Breast epithelium (tissue), 4 donors: ENCODE data around the gene TEF. TPM values are rescaled to one million over a fixed set of nuclear protein-coding genes. Genes with fewer than 3 reads are reported as not detected.
A peak's percentile ranks its signal among the peaks of the same experiment; 100 is the strongest.

Source experiments
- DNase-seq, 2 donors: peaks; one replicate each; pipeline ENCODE4 v3.0.0-alpha.2; 2019; ENCODE audit warnings: low spot score in 2 of 2
- H3K27ac ChIP-seq, 2 donors: fragments of 200-600 bp; sonication (generic) in 1 of 2; one replicate each; pipeline ENCODE4 v1.5.1; 2016 to 2019; ENCODE audit warnings: mild to moderate bottlenecking in 1 of 2
- H3K27me3 ChIP-seq, 2 donors: fragments of 200-600 bp; sonication (generic) in 1 of 2; one replicate each; pipeline versions ENCODE4 v1.5.1 to v1.6.0; 2017 to 2019; ENCODE audit warnings: control low read depth in 1 of 2, mild to moderate bottlenecking in 1 of 2
- H3K36me3 ChIP-seq: fragments of 200-600 bp; one replicate; pipeline ENCODE4 v1.5.1; 2019
- H3K4me1 ChIP-seq, 2 donors: fragments of 200-600 bp; sonication (generic); one replicate each; pipeline ENCODE4 v1.5.1; 2016 to 2019; ENCODE audit warnings: control low read depth in 1 of 2
- H3K4me3 ChIP-seq, 3 donors: fragments of 200-600 bp; sonication (generic); 1 replicate in 2 of 3; 2 replicates in 1 of 3; pipeline ENCODE4 v1.5.1; 2016 to 2019; ENCODE audit warnings: mild to moderate bottlenecking in 3 of 3, moderate library complexity in 2 of 3
- H3K9me3 ChIP-seq, 2 donors: fragments of 200-600 bp; sonication (generic) in 1 of 2; one replicate each; pipeline ENCODE4 v1.5.1; 2016 to 2019; ENCODE audit warnings: control low read depth in 1 of 2
- CTCF ChIP-seq, 3 donors: fragments of 450-650 bp; IDR thresholded peaks; one replicate each; pipeline ENCODE4 v1.5.1; 2016 to 2017; ENCODE audit warnings: antibody characterized with exemption in 3 of 3, mild to moderate bottlenecking in 3 of 3, moderate library complexity in 3 of 3
- POLR2A ChIP-seq: fragments of 450-650 bp; IDR thresholded peaks from one replicate; pipeline ENCODE4 v1.6.1; 2016; ENCODE audit warnings: antibody characterized with exemption, mild to moderate bottlenecking, moderate library complexity
- POLR2AphosphoS5 ChIP-seq, 3 donors: sonication (generic); formaldehyde crosslinking; IDR thresholded peaks; one replicate each; pipeline ENCODE4 v1.6.1; 2017; ENCODE audit warnings: antibody characterized with exemption in 3 of 3
- intact Hi-C: fragments of 100-400 bp; cut with DNase I; formaldehyde crosslinking; loops from one replicate; pipeline ENCODE4 v1.15.1; 2023; ENCODE audit warnings: low total_unique reads
- total RNA-seq, 3 donors: library from RNA; depleted of rRNA; stranded (reverse); fragments of >200 nt; gene quantifications; one replicate each; pipeline ENCODE4 v1.1.0, GENCODE V29; 2016

TEF gene
- total RNA-seq, 3 donors from 2014 or later: 8.8 to 26.6 (median 15.7) TPM

- TF ChIP-seq CTCF (IDR thresholded peaks at IDR 0.05) (peak in 1 of 3 donors; percentile 7), POLR2A (no peak), POLR2AphosphoS5 (IDR thresholded peaks at IDR 0.05) (peak; percentile 66 to 89 (median 88))
- DNase-seq: peak; percentile 95 to 96
Measured at GRCh38 chr22:41417622-41418390, 36.1 kb downstream of the TEF start.

GRCh38 chr22:41418717-41419116, 37.0 kb downstream of the TEF start:
- DNase-seq: no peak
- peak overlapping the region; percentile 72 to 81 for H3K27ac ChIP-seq
- no peaks in the 10 kb centered on the region for H3K27me3 ChIP-seq
- no peaks in the 10 kb centered on the region for H3K9me3 ChIP-seq
- peaks cover 6 to 24% of the 10 kb centered on the region in 2 donors for H3K4me1 ChIP-seq
- H3K36me3 ChIP-seq: no peaks in the 10 kb centered on the region
- H3K4me3 ChIP-seq: no peak overlapping the region
- TF ChIP-seq POLR2AphosphoS5 (IDR thresholded peaks at IDR 0.05) (no peak), POLR2A (no peak), CTCF (IDR thresholded peaks at IDR 0.05) (no peak)
- intact Hi-C loops: no loop called here

More at GRCh38 chr22:41417622-41418390, 36.1 kb downstream of the TEF start:
- peak overlapping the region; percentile 72 to 81 for H3K27ac ChIP-seq
- intact Hi-C loops: no loop called here
- H3K27me3 ChIP-seq: no peaks in the 10 kb centered on the region
- peak overlapping the region in 1 of 3 donors; percentile 0 for H3K4me3 ChIP-seq
- no peaks in the 10 kb centered on the region for H3K36me3 ChIP-seq
- H3K9me3 ChIP-seq: no peaks in the 10 kb centered on the region
- peaks cover 6 to 24% of the 10 kb centered on the region in 2 donors for H3K4me1 ChIP-seq

GRCh38 chr22:41425660-41426365, 44.1 kb downstream of the TEF start:
- Histone ChIP-seq H3K9me3 (no peaks in the 10 kb centered on the region), H3K4me3 (no peak overlapping the region), H3K27ac (no peak overlapping the region), H3K27me3 (no peaks in the 10 kb centered on the region), H3K4me1 (no peaks in the 10 kb centered on the region), H3K36me3 (no peaks in the 10 kb centered on the region)
- DNase-seq: no peak
- TF ChIP-seq CTCF (IDR thresholded peaks at IDR 0.05) (no peak), POLR2A (no peak), POLR2AphosphoS5 (IDR thresholded peaks at IDR 0.05) (no peak)
- intact Hi-C loops: no loop called here

- Histone ChIP-seq H3K4me1 (peaks cover 0 to 7% of the 10 kb centered on the region in 2 donors), H3K27me3 (no peaks in the 10 kb centered on the region), H3K9me3 (no peaks in the 10 kb centered on the region), H3K36me3 (no peaks in the 10 kb centered on the region), H3K4me3 (no peak overlapping the region), H3K27ac (no peak overlapping the region)
- no peak for DNase-seq
- TF ChIP-seq CTCF (IDR thresholded peaks at IDR 0.05): no peak
- TF ChIP-seq POLR2AphosphoS5 (IDR thresholded peaks at IDR 0.05): no peak
- no peak for TF ChIP-seq POLR2A
- intact Hi-C loops: no loop called here
Measured at GRCh38 chr22:41429232-41429950, 47.6 kb downstream of the TEF start.
